HG02642 (cell line): Measurements from ENCODE around the gene AXIN1.
"Not testable (repeated sequence)": the region's sequence is repeated elsewhere in the genome, so short reads cannot be mapped to it uniquely, and the experiment has no call there.

Source experiments
- ATAC-seq: cut with Tn5 transposase; IDR thresholded peaks from one replicate; pipeline ENCODE4 v1.9.1; 2021; ENCODE audit warnings: mild to moderate bottlenecking; ENCODE audit not compliant: unreplicated experiment, poor library complexity

Gene AXIN1

GRCh38 chr16:370979-371514 lies 18.5 kb upstream of the AXIN1 start:
- ATAC-seq, result no peak

GRCh38 chr16:370443-370842 lies 17.9 kb upstream of the AXIN1 start, which contains the start of gene MRPL28:
MRPL28 (minus strand) TSS chr16:370538; CDS start chr16:370218, 320 bp downstream.
- peak; percentile 83 for ATAC-seq

- no peak for ATAC-seq
These were observed 17.4 kb upstream of the AXIN1 start for GRCh38 chr16:369866-370436.

DNA sequence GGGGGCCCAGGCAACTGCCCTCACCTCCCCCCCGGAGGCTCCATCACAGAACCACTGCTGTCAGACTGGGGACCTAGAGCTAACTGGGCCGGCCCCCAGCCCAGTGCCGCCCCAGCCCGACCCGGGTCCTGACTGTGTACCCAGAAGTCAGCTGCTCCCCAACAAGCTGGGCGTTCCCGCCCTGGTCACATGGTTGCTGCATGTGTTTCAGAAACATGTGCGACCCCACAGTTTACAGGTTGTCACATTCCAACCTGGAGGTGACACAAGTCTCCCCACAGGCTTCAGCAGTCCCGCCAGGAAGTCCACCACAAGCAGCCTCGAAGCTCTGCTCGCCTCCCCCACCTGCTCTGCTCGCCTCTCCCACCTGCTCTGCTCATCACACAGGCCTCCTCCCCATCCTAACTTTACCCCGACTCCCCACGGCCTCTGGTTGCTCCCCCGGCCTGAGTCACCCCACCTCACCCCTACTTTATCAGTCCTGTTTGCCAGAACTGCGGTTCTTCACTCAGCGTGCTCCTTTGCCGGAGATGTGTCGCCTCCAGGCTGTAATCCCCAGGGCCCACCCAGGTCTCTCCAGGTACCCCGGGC lies 16.8 kb upstream of the AXIN1 start:
- no peak for ATAC-seq

DNA sequence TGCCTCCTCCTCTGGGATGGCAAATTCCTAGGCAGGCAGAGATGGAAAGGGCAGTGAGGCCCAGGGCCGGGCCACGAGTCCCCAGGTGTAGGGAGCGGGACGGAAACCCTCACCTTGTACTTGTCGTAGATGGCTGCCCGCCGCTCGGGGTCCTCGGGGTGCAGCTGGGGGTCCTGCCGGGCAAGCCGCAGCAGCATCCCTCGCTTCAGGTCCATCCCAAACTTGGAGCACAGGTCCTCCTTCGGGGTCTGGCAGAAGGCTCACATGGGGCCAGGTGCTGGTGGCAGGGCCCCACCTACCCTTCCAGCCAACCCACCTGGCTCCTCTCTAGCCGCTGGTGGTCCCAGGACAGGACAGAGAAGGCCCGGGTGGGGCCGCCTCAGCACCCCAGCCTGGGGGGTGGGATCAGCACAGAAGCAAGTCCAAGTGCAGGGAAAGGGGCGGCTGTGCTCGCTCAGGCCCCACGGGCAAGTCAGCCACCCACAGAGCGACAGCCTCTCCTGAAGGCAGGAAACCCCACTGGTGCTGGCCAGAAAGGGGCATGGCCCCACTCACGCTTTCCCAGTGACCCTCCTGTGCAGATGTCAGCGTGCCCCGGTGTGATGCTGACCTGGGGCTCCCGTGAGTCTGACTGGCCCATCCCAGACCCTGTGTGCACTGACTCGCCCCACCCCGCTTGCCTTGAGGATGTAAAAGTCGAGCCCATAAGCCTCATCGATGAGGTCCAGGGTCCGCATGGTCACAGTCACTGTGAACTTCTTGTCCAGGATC lies 16.1 kb upstream of the AXIN1 start:
- no peak for ATAC-seq

GRCh38 chr16:367333-367903 lies 14.9 kb upstream of the AXIN1 start:
- no peak for ATAC-seq

DNA sequence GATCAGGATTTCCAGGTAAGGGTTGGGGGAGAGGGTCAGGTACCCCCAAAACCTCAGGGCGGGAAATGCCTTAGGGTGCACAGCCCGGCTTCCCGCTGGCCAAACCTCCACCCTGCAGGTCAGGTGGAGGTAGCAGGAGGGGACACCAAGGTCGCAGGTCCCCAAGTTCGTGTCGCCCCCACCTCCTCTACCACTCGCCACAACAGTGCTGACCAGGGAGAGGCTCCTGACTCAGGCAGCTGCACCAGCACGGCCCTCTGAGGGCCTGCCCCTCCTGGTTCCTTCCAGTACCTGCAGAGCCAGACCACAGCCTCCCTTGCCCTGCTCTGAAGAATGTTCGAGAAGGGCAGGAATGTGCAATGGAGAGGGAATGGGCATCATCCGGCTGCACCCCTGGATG lies 14.0 kb upstream of the AXIN1 start:
- ATAC-seq, result no peak

GRCh38 chr16:364595-365491 lies 12.3 kb upstream of the AXIN1 start:
- ATAC-seq, result no peak

DNA sequence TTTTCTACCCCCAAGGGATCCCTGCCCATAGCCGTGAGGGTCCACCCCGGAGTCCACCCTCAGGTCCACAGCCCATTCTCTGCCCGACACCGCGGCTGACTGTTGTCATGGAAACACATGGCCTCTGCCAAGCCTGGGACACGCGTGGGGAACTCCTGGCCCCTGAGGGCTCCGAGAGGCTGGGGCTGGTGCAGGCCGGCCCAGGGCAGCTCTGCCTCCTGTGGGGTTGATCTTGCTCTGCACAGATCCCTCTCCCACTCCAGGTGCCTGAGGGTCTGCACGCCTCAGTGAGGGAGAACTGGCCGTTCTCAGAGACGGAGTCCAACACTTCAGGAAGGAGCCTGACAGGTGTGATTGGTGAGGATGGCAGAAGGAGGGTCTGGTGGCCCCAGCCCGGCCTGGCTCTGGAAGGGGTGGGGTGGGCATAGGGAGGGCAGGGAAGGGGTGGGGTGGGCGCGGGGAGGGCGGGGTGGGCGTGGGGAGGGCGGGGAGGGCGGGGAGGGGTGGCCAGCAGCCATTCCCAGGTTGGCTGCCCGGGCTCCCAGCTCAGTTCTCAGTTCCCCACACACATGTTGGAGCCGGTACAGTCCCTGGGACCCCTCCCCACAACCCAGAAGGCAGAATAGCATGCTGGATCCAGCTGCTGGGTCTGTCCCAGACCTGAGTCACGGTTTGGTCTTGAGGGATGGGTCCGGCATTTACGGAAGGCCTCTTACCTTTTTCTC lies 11.4 kb upstream of the AXIN1 start:
- ATAC-seq, result no peak

DNA sequence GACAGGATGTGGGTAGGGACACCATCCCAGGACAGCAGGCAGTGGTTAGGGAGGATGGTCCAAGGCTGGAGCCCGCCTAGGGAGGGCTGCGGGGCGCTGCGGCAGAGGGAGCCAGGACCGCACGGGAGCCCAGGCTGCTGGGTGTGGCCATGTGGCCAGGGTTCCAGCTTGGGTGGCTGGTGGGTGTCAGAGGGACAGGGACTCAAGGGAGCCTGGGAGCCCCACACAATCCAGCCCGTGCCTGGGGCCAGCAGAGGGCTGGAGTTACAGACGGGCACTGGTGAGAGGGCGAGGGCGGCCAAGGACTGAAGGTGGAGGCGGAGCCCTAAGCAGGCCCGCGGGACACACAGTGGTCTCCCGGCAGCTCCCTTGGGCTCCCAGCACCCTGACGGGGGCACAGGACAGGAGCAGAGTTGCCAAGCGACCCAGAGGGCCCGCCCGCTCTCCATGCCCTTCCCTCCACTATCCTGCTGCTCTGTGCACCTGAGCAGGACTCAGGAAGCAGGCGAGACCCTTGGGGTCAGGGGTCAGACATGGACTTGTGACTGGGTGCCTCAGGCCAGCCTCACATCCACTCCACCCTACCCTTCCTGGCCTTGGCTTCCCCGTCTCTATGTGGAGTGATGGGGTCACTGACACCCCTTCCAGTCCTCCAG lies 10.7 kb upstream of the AXIN1 start:
- no peak for ATAC-seq

DNA sequence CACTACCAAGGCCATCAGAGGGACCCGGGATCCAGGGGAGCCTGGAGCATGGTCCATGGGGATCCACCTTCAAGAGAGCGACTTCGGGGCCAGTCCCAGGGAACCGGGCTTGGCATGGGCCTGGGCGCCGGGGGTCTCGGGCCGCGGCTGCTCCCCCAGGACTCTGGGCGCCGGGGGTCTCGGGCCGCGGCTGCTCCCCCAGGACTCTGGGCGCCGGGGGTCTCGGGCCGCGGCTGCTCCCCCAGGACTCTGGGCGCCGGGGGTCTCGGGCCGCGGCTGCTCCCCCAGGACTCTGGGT lies 10.1 kb upstream of the AXIN1 start:
- ATAC-seq, result not testable (repeated sequence)

GRCh38 chr16:361872-362701 lies 9.6 kb upstream of the AXIN1 start:
- no peak for ATAC-seq

- ATAC-seq, result no peak
These were observed 8.9 kb upstream of the AXIN1 start for GRCh38 chr16:361341-361871.

DNA sequence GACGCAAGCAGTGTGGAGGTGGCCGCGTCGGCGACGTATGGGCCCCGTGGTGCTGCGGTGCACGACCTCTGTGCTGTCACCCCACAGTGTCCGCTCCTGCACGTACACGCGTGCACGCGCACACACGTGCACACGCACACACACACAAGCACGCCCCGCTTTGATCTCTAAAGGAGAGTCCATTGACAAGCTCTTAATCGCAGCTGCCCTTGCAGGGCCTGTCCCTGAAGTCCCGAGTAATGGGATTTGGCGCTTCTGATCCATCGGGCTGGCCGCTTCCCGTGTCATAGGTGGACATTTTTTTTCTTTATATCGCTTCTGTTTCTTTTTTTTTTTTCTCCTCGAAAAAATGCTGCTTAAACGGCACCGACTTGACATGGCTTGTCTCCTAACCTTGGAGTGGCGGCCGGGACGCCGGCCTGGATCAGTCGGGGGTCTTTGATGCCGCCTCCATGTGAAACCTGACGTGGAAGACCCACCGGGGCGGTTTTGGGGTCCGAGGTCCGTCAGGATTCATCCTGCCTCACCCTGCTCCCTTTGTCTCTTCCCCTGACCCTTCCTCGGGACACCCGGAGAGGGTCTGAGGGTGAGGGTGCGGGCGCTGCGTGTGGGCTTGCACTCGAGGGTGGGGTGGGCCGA lies 8.3 kb upstream of the AXIN1 start:
- ATAC-seq, result no peak

DNA sequence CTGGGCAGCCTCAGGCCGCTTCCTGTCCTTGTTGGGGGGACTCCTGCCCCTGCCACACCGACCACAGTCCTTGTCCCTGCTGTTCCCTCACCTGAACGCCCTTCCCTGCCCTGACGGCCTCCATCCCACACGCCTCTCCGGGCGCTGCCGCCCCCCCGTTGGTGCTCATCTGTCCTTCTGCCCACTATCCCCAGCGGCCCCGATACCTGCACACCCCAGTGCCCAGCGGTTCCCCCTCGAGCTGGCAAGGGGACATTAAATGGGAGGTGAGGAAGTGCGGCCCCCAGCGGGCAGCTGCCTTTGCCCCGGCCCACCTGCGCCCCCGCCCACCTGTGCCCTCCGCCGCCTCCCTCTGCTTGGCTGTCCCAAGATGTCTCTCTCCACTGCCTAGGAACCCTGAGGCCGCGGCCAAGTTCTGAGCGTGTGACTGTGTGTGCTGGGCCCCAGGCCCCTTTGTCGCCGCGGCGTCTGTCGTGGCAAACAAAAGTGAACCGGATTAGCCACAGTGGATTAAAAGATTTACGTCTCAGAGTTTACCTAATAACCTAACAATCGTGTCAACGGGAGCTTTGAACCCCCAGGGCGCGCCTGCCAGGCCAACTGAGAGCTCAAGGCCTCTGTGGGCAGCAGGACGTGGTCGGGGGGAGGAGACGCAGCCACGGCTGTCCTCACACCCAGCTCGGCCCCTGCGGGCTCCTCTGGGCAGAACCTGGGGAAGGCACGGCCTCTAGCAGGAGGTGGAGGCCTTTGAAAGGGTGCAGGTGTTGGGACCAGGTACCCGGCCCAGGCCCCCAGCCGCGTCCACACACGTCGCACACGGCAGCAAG lies 7.6 kb upstream of the AXIN1 start:
- ATAC-seq, result no peak

DNA sequence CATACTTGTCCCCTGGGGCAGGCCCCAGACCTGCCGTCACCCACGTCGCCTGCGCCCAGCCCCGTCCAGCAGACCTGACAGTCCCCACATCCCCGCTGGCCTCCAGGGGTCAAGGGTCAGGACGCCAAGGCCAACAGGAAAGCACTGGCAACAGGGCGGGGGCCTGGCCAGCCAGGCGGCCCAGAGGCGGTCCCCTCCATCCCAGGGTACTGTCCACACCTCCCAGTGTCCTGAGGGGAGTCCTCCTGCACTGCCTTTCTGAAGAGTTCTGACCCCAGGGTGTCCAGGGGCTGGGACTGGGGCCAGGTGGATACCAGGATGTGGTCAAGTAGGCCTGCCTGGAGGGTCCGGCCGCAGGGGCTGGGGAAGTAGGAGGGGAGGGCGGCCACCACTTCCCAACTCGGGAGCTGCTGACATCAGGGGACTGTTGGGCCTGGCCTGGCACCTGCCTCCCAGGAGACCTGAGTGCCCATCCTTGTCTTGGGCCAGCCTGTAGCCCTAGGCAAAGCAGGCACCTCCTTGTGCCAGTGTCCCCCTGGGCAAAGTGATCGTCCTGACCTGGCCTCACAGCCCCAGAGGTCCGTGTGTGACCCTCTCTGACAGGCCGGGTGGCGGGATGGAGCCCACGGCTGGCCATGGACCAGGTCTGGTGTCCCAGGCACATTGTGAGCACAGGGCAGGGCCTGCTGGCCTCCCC lies 6.7 kb upstream of the AXIN1 start:
- ATAC-seq, result no peak
